Activated T-helper 1 cell treated with Interleukin-2 at 50 U/mL for 16 hours (primary cell): ENCODE results near the gene ELOVL2.
"Not testable (repeated sequence)": the region's sequence is repeated elsewhere in the genome, so short reads cannot be mapped to it uniquely, and the experiment has no call there.

Experiments
- DNase-seq: peaks from one replicate; pipeline ENCODE4 v3.0.0-alpha.2; 2020; ENCODE audit warnings: low read depth

Gene ELOVL2

GRCh38 chr6:11043961-11044711, at the start of gene ELOVL2:
Gene ELOVL2 (minus strand): TSS chr6:11044305. CDS start chr6:11044230, 75 bp downstream.
- DNase-seq, result no peak

- DNase-seq, result no peak
Measured at GRCh38 chr6:11093376-11093625, 49.2 kb upstream of the ELOVL2 start.

- DNase-seq, result no peak
Measured at GRCh38 chr6:11092668-11093375, 48.7 kb upstream of the ELOVL2 start.

- not testable (repeated sequence) for DNase-seq
Measured at GRCh38 chr6:11091141-11091540, 47.0 kb upstream of the ELOVL2 start.

- no peak for DNase-seq
Measured at GRCh38 chr6:11089695-11090094, 45.6 kb upstream of the ELOVL2 start.

- DNase-seq, result not testable (repeated sequence)
Measured at GRCh38 chr6:11087141-11087812, 43.2 kb upstream of the ELOVL2 start.

- DNase-seq, result no peak
Measured at GRCh38 chr6:11085758-11086435, 41.8 kb upstream of the ELOVL2 start.

GRCh38 chr6:11083956-11084355, 39.9 kb upstream of the ELOVL2 start:
- no peak for DNase-seq

GRCh38 chr6:11083491-11083890, 39.4 kb upstream of the ELOVL2 start:
- DNase-seq, result no peak

- no peak for DNase-seq
Measured at GRCh38 chr6:11080296-11080695, 36.2 kb upstream of the ELOVL2 start.

GRCh38 chr6:11078266-11078665, 34.2 kb upstream of the ELOVL2 start:
- DNase-seq, result no peak

- DNase-seq, result no peak
Measured at GRCh38 chr6:11076540-11076939, 32.4 kb upstream of the ELOVL2 start.

GRCh38 chr6:11072101-11072500, 28.0 kb upstream of the ELOVL2 start:
- no peak for DNase-seq

- no peak for DNase-seq
Measured at GRCh38 chr6:11069760-11070159, 25.7 kb upstream of the ELOVL2 start.

- DNase-seq, result no peak
Measured at GRCh38 chr6:11067348-11067747, 23.2 kb upstream of the ELOVL2 start.

GRCh38 chr6:11066505-11067347, 22.6 kb upstream of the ELOVL2 start:
- no peak for DNase-seq

GRCh38 chr6:11065436-11066202, 21.5 kb upstream of the ELOVL2 start:
- no peak for DNase-seq

- DNase-seq, result no peak
Measured at GRCh38 chr6:11064836-11065235, 20.7 kb upstream of the ELOVL2 start.

- DNase-seq, result no peak
Measured at GRCh38 chr6:11062715-11063114, 18.6 kb upstream of the ELOVL2 start.

- DNase-seq, result no peak
Measured at GRCh38 chr6:11062083-11062482, 18.0 kb upstream of the ELOVL2 start.

- DNase-seq, result no peak
Measured at GRCh38 chr6:11058406-11058805, 14.3 kb upstream of the ELOVL2 start.
